GM23338 (cell line): Measurements from ENCODE around the gene CORO7. TPM values are rescaled to one million over a fixed set of nuclear protein-coding genes. Genes with fewer than 3 reads are reported as not detected.
A peak's percentile ranks its signal among the peaks of the same experiment; 100 is the strongest.

Experiments
- ATAC-seq: fragments of 200-7000 bp; cut with Tn5 transposase; 3 replicates; pipeline ENCODE4 v1.9.1; 2020
- DNase-seq: peaks from one replicate; pipeline ENCODE4 v3.0.0-alpha.2; 2015; ENCODE audit warnings: low spot score
- H2AFZ ChIP-seq: fragments of 200-600 bp; sonication (generic); 2 replicates; pipeline ENCODE4 v1.8.0; 2016; ENCODE audit warnings: antibody characterized with exemption, mild to moderate bottlenecking, moderate library complexity
- H3F3A ChIP-seq: fragments of 200-600 bp; sonication (generic); replicated peaks from 2 replicates; pipeline ENCODE4 v1.8.0; 2017; ENCODE audit warnings: antibody characterized with exemption, mixed run types, low read depth
- H3K27ac ChIP-seq: fragments of 200-600 bp; sonication (generic); 2 replicates; pipeline ENCODE4 v1.6.1; 2016; ENCODE audit warnings: low read depth
- H3K27me3 ChIP-seq: fragments of 200-600 bp; sonication (generic); 2 replicates; pipeline ENCODE4 v1.8.0; 2016; ENCODE audit warnings: mild to moderate bottlenecking, mixed run types, moderate library complexity; ENCODE audit not compliant: insufficient read depth
- H3K36me3 ChIP-seq: fragments of 200-600 bp; sonication (generic); 2 replicates; pipeline ENCODE4 v1.8.0; 2016; ENCODE audit warnings: mild to moderate bottlenecking; ENCODE audit not compliant: insufficient read depth
- H3K4me1 ChIP-seq: fragments of 200-600 bp; sonication (generic); 2 replicates; pipeline ENCODE4 v1.8.0; 2016; ENCODE audit warnings: mild to moderate bottlenecking, moderate library complexity; ENCODE audit not compliant: insufficient read depth
- H3K4me2 ChIP-seq: fragments of 200-600 bp; sonication (generic); 2 replicates; pipeline ENCODE4 v1.7.1; 2017; ENCODE audit warnings: mixed run types
- H3K4me3 ChIP-seq: fragments of 200-600 bp; sonication (generic); 2 replicates; pipeline ENCODE4 v1.6.1; 2016; ENCODE audit warnings: mixed run types
- H3K79me2 ChIP-seq: fragments of 200-600 bp; sonication (generic); replicated peaks from 2 replicates; pipeline ENCODE4 v1.8.0; 2017; ENCODE audit warnings: mild to moderate bottlenecking; ENCODE audit not compliant: insufficient read depth
- H3K9me2 ChIP-seq: fragments of 200-600 bp; sonication (generic); 2 replicates; pipeline ENCODE4 v1.8.0; 2017; ENCODE audit not compliant: insufficient read depth
- H4K20me1 ChIP-seq: fragments of 200-600 bp; sonication (generic); replicated peaks from 2 replicates; pipeline ENCODE4 v1.8.0; 2017; ENCODE audit warnings: mild to moderate bottlenecking; ENCODE audit not compliant: insufficient read depth
- H3K27ac Mint-ChIP-seq: 2 replicates; pipeline ENCODE4 v1.8.0; 2020; ENCODE audit warnings: inconsistent platforms, mild to moderate bottlenecking, moderate library complexity, mixed read lengths
- H3K27me3 Mint-ChIP-seq: 3 replicates; pipeline ENCODE4 v1.8.0; 2022; ENCODE audit warnings: low read depth, mild to moderate bottlenecking, moderate library complexity, mixed read lengths, inconsistent platforms; ENCODE audit not compliant: insufficient read depth, poor library complexity
- H3K36me3 Mint-ChIP-seq: 3 replicates; pipeline ENCODE4 v1.8.0; 2021; ENCODE audit warnings: low read depth, mild to moderate bottlenecking, inconsistent platforms, moderate library complexity, mixed read lengths
- H3K4me1 Mint-ChIP-seq: 3 replicates; pipeline ENCODE4 v1.8.0; 2020; ENCODE audit warnings: mild to moderate bottlenecking, inconsistent platforms, mixed read lengths
- H3K4me3 Mint-ChIP-seq: 3 replicates; pipeline ENCODE4 v1.8.0; 2021; ENCODE audit warnings: moderate library complexity, mild to moderate bottlenecking, inconsistent platforms, mixed read lengths
- H3K9me3 Mint-ChIP-seq: 3 replicates; pipeline ENCODE4 v1.8.0; 2020; ENCODE audit warnings: moderate library complexity, mild to moderate bottlenecking, inconsistent platforms, mixed read lengths
- CREB1 ChIP-seq: fragments of 250-450 bp; sonication (Bioruptor Pico); IDR thresholded peaks from 2 replicates; pipeline ENCODE4 v1.5.0; 2020; ENCODE audit warnings: low read depth, mild to moderate bottlenecking, moderate library complexity
- CTCF ChIP-seq, 2 experiments: fragments of 200-600 bp in 1 of 2; sonication (generic) in 1 of 2; conservative IDR thresholded peaks; 2 replicates each; pipeline versions ENCODE4 v1.5.1 to v1.6.1; 2016 to 2017; ENCODE audit warnings: antibody characterized with exemption in 2 of 2, low read depth in 2 of 2, mild to moderate bottlenecking in 2 of 2, moderate library complexity in 1 of 2
- ETS1 ChIP-seq: IDR thresholded peaks from 2 replicates; pipeline ENCODE4 v1.6.1; 2016; ENCODE audit warnings: antibody characterized with exemption
- JUNB ChIP-seq: IDR thresholded peaks from one replicate; pipeline ENCODE4 v1.6.1; 2016; ENCODE audit warnings: antibody characterized with exemption; ENCODE audit not compliant: unreplicated experiment
- ZNF331 ChIP-seq: fragments of 250-450 bp; sonication (Bioruptor Pico); IDR thresholded peaks from 2 replicates; pipeline ENCODE4 v1.5.0; 2020; ENCODE audit warnings: low read depth, mild to moderate bottlenecking, moderate library complexity
- ZNF462 ChIP-seq: fragments of 250-450 bp; sonication (Bioruptor Pico); IDR thresholded peaks from 2 replicates; pipeline ENCODE4 v1.5.0; 2020; ENCODE audit warnings: mild to moderate bottlenecking, moderate library complexity
- polyA plus RNA-seq: library from polyadenylated mRNA; unstranded; fragments of >200 nt; fragmentation: Nextera tagmentation; extraction: Ambion mirVana; gene quantifications from 2 replicates; pipeline ENCODE4 v1.2.1, GENCODE V29; 2016
- total RNA-seq: library from RNA; depleted of rRNA; stranded (reverse); fragments of >200 nt; shearing (Covaris generic); gene quantifications from 2 replicates; pipeline ENCODE4 v1.2.3, GENCODE V29; 2014

CORO7 gene
- total and polyA plus RNA-seq, 2 experiments from 2014 or later, result 14.2 to 46.4 TPM

- Histone ChIP-seq H3K36me3 (peaks cover 6% of the 10 kb centered on the region), H3F3A (peaks cover 28% of the 10 kb centered on the region; the same call in 1 of the 2 replicates), H3K27me3 (no peaks in the 10 kb centered on the region), H3K79me2 (no peaks in the 10 kb centered on the region; the same call in 1 of the 2 replicates), H3K4me3 (no peak overlapping the region), H3K4me2 (no peak overlapping the region), H3K4me1 (no peaks in the 10 kb centered on the region), H4K20me1 (peaks cover 6% of the 10 kb centered on the region; the same call in 1 of the 2 replicates), H3K9me2 (no peaks in the 10 kb centered on the region), H2AFZ (no peak overlapping the region), H3K27ac (peak overlapping the region; percentile 69)
- peak; percentile 78 for ATAC-seq
- no peak overlapping the region for H3K4me3 Mint-ChIP-seq
- DNase-seq, result peak; percentile 60
- H3K27me3 Mint-ChIP-seq, result peaks cover 23% of the 10 kb centered on the region
- H3K4me1 Mint-ChIP-seq, result peaks cover 12% of the 10 kb centered on the region
- TF ChIP-seq ETS1 (no peak), ZNF462 (no peak), ZNF331 (no peak), CTCF (conservative IDR thresholded peaks at IDR 0.05; ENCODE audit: low read depth in 2 of 2) (no peak), JUNB (no peak), CREB1 (CRISPR knock-in tag) (no peak)
- H3K36me3 Mint-ChIP-seq, result peaks cover 46% of the 10 kb centered on the region
- no peak overlapping the region; the same call in 1 of the 2 replicates for H3K27ac Mint-ChIP-seq
- H3K9me3 Mint-ChIP-seq, result no peaks in the 10 kb centered on the region
Measured at GRCh38 chr16:4461250-4462085, 45.1 kb upstream of the CORO7 start.
